Stimulated activated CD8-positive, alpha-beta memory T cell treated with anti-CD3 and anti-CD28 coated beads, Interleukin-15, amount 100 ng/mL, for 24 hours (primary cell): Measurements from ENCODE around the gene MICAL3.

Experiments
- DNase-seq: peaks from one replicate; pipeline ENCODE4 v3.0.0-alpha.2; 2020; ENCODE audit warnings: low read depth

Gene MICAL3

GRCh38 chr22:17754233-17754925 is 270.0 kb downstream of the MICAL3 start:
- no peak for DNase-seq

DNA sequence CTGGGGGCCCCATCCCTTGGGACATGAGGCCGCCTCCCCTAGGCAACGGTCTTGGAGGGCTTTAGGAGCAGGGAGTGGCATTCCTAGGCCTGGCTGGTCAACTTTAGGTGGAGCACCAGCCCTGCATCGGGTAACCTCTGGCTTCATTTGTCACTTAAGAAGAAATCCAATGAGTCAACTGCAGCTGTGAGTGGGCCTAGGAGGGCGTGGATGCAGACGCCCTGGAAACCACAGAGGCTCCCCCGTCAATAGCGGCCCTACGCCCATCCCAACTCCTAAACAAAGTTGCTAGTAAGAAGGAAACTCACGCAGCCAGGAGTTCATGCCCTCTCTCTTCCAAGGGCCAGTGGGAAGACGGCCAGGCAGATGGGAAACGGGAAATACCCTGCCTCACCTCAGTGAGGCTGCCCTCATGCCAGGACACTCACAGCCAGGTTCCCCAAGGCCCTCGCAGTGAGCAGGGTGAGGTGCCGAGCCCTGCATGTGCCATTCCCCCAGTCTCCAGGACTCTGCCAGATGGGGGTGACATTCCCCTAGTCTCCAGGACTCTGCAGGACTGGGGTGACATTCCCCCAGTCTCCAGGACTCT is 270.9 kb downstream of the MICAL3 start:
- DNase-seq: no peak

DNA sequence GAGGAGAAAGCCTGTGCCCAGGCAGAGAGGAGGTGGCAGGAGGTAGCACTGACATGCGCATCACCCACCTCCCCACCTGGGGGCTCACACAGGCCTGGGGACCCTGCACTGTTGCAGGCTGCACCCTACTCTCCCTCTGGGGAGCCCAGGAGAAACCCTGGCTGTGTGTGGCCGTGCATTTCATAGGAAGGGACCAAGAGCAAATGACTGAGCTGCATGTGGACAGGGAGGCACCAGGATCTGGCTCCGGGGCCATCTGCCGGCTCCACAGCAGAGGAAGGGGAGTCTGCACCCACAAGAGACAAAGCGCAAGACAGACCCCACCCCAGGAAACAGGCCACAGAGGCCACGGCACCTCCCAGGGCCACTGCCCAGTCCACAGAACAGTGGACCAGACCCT is 272.8 kb downstream of the MICAL3 start:
- no peak for DNase-seq

DNA sequence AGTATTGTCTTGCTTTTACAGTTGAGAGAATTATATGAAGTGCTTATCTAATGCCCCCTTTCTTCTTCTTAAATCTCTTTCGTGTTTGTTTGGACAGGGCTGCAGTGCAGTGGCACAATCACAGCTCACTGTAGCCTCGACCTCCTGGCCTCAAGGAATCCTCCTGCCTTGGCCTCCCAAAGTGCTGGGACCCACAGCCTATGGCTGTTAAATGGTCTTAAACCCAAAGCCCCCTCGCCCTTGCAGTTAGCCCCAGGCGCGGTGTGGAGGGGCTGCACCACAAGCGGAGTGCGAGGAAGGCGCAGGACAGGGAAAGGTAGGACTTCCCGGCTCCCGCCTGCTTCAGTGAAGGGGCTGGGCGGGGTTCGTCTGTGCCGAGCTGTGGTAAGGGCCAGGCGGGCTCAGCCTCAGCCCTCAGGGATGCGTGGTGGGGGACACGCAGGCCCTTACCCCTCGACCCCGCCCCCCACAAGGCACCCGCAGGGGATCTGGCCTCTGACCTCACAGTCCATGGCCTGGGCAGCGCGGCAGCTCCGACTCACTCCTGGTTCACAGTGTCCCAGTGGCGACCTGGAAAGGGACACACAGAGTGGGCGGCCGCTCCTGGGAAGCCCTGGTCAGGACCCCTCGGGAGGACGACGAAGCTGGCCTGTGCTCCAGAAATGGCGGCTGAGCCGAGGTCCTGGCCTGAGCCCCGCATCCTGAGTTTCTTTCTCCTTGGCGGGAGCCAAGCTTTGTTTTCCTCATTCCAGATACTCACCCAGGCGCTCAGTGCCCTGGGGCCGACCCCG is 274.6 kb downstream of the MICAL3 start:
- DNase-seq: no peak

- DNase-seq: no peak
Observed at GRCh38 chr22:17748555-17749353, 275.6 kb downstream of the MICAL3 start.

DNA sequence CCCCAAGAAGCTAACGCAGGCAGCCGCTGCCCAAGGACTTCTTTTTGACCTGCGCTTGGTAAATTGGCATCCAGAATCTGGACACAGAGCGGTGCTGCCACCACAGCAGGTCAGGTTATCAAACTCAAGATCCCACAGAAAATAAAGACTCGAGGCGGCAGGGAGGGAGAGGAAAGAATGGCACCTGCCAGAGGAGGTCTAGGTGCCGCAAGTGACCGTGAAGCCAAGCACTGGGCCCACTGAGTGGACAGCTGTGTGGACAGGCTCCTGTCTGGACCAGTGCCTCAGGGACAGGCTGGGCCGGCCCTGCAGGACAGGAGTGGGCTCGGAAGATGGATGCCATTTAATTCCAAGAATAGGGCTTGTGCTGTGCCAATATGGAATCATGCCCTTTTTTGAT is 277.4 kb downstream of the MICAL3 start:
- DNase-seq: no peak

DNA sequence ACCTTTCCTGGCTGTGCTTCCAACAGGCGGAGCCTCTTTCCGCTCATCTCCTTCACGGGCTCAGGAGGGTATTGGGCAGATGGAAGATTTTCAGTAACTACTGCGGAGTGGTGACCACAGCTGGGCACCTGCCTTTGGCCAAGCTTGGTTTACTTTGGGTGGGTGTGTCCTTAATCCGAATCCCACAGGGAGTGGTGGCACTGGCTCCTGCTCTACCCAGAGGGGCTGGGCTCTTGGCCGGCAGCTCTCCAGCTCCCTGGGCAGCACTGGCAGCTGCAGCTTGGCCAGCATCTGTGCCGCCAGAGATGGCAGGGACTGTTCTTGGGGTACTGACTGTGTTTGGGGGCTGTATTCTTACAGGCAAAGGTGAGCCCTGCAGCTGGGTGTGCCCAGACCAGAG is 279.9 kb downstream of the MICAL3 start:
- no peak for DNase-seq

DNA sequence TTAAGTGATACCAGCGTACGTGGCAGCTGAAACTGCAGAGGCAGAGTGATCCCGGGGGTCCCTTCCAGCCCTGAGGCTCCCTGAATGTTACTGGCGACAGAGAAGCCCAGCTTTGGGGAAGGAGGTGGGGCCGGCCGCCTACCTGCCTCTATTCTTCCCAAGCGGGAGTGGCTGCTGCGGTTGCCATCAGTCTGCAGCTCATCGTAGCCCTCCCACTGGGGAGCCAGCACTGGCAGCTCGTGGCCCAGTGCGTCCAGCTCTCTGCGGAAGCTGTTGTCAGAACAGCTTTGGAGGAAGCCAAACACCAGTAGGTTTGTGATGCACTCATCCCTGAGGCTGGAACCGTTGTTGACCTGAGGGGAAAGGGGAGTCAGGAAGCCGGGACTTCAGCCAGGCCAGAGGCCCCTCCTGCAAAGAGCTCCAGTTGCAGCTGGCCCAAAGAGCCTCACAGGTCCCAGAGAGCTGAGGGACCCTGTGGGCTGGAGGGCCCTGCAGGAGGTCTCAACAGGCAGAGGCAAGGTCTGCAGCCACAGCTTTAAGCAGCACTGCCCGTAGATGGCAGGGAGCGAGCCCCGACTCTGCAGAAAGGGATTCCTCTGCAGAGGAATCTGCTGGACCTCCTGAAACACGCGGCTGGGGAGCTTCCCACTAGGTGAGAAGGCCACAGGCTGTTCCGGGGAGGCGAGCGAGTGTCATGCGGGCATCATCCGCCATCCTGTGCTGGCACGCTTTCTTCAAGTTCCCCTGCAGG is 280.5 kb downstream of the MICAL3 start:
- DNase-seq: no peak

DNA sequence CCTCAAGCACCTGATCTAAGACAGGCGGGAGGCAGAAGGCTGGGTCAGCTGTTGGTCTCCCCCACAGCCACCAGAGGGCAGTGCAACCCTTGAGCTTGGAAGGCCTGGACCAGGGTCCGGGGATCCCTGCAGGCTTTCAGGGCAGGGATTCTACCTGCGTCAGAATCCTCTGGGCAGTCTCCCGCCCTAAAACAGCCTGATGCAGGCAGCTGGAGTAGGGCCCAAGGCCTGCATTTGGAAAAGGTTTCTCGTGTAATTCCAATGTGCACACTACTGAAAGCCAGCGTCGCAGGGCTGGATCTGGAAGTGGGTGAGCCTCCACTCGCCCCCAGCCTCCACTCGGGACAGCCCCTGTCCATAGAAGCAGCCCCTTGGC is 281.8 kb downstream of the MICAL3 start:
- DNase-seq: peak; percentile 36

DNA sequence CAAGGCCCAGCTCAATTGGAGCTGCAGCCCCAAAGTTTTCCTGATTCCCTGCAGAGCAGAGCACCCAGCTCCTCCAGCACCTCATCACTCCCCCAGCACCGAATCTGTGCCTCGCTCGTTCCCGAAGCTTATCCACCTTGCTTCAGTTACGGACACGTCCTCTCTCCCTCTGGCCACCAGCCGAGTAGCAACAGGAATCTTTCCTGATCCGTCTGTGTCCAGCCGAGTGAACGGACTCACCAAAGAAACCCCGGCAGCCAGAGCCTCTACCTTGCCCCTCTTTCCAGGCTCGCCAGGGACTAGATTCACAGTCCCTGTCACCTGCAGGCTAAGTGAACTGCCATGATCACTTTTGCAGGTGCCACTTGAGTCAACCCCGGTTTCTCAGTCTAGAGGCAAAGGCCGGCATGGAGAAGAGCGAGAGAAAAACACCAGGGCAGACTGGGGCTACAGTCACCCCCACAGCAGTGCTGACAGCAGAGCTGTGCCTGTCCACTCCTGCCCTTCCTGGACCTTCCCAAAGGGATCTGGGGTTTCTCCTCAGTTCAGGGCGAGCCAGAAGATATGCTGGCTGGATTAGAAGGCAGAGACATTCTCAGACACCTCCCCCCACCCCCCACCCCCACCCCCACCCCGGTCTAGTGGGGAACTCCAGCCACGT is 282.4 kb downstream of the MICAL3 start:
- no peak for DNase-seq

DNA sequence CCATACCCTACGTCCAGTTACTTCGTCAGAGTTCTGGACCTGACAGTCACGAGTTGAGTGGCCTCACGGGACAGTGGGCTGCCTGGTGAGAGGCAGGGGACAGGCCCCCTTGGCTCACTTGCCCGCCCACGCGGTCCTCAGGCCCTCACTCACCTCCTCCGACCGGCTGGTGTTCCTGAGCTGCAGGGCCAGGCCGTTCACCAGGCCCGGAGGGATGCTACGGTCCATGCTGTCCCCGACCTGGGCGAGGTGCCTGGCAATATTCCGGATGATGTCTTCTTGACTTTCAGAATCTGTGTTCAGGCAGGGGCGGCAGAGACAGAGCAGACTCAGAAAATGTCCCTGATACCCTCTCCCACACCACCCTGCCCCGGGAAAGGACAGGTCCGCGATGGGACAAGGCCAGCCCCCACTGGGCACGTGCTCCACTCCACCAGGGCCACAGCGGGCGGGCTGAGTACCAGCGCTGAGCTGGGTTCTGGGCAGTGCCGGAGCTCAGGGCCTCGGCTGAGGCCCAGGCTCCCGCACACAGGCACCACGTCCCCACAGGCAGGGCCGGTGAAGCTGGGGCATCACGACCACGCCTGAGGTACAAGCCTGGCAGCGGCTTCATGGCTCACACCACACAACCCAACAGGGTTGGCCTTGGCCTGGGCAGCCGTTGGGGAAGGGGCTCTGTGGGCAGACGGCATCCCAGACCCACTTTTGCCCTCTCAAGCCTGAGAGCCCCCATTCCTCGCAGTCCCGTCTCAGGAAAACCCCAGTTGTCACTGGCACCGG is 285.0 kb downstream of the MICAL3 start:
- DNase-seq: no peak

- no peak for DNase-seq
Observed at GRCh38 chr22:17738386-17739128, 285.8 kb downstream of the MICAL3 start.
